Left ventricle myocardium inferior (tissue), 1 donor: ENCODE data around the gene SLC39A13. TPM values are rescaled to one million over a fixed set of nuclear protein-coding genes. Genes with fewer than 3 reads are reported as not detected.

Experiments
- DNase-seq: peaks from one replicate; pipeline ENCODE4 v3.0.0-alpha.2; 2020
- H3K27ac ChIP-seq: fragments of 200-600 bp; replicated peaks from 2 replicates; pipeline ENCODE4 v1.8.0; 2021
- H3K27me3 ChIP-seq: fragments of 200-600 bp; 2 replicates; pipeline ENCODE4 v1.8.0; 2021; ENCODE audit warnings: low read depth
- H3K36me3 ChIP-seq: fragments of 200-600 bp; 2 replicates; pipeline ENCODE4 v1.8.0; 2021
- H3K4me1 ChIP-seq: fragments of 200-600 bp; 2 replicates; pipeline ENCODE4 v1.8.0; 2021
- H3K4me3 ChIP-seq: fragments of 200-600 bp; 2 replicates; pipeline ENCODE4 v1.8.0; 2021; ENCODE audit warnings: mild to moderate bottlenecking, moderate library complexity
- H3K9me3 ChIP-seq: fragments of 200-600 bp; replicated peaks from 2 replicates; pipeline ENCODE4 v1.8.0; 2021
- CTCF ChIP-seq: fragments of 200-600 bp; IDR thresholded peaks from 2 replicates; pipeline ENCODE4 v1.8.0; 2021; ENCODE audit warnings: antibody characterized with exemption, mild to moderate bottlenecking, borderline replicate concordance
- intact Hi-C: fragments of 100-400 bp; cut with micrococcal nuclease; formaldehyde crosslinking; loops from one replicate; pipeline ENCODE4 v1.11.0; 2022
- total RNA-seq: library from RNA; stranded (reverse); fragmentation: NEBNext Ultra II Directional; extraction: Animal tissue kit (Norgen Biotek cat#: 25700); gene quantifications from one replicate; pipeline ENCODE4 v1.2.1, GENCODE V29; 2021
- donor health status: DM: no; HTN: yes; CAD: no; lungs with severe emphysema.

Gene SLC39A13
- total RNA-seq, 1 donor from 2014 or later = 36.5 TPM

- peak overlapping the region; percentile 87 for H3K27ac ChIP-seq
- no peaks in the 10 kb centered on the region for H3K9me3 ChIP-seq
- TF ChIP-seq CTCF = no peak
- no peaks in the 10 kb centered on the region for H3K36me3 ChIP-seq
- H3K27me3 ChIP-seq = no peaks in the 10 kb centered on the region
- DNase-seq = no peak
- H3K4me3 ChIP-seq = no peak overlapping the region
- intact Hi-C loops = no loop called here
- peaks cover 24% of the 10 kb centered on the region for H3K4me1 ChIP-seq
These were observed 18.0 kb upstream of the SLC39A13 start for GRCh38 chr11:47390422-47390760.

GRCh38 chr11:47391077-47391583, 17.3 kb upstream of the SLC39A13 start:
- no peaks in the 10 kb centered on the region for H3K9me3 ChIP-seq
- no peaks in the 10 kb centered on the region for H3K27me3 ChIP-seq
- H3K36me3 ChIP-seq = no peaks in the 10 kb centered on the region
- intact Hi-C loops = no loop called here
- peak overlapping the region; percentile 87 for H3K27ac ChIP-seq
- H3K4me1 ChIP-seq = peaks cover 25% of the 10 kb centered on the region
- H3K4me3 ChIP-seq = no peak overlapping the region
- TF ChIP-seq CTCF = no peak
- DNase-seq = peak; percentile 51

- no peaks in the 10 kb centered on the region for H3K9me3 ChIP-seq
- TF ChIP-seq CTCF = no peak
- intact Hi-C loops = no loop called here
- peak overlapping the region; percentile 87 for H3K27ac ChIP-seq
- no peaks in the 10 kb centered on the region for H3K27me3 ChIP-seq
- no peak overlapping the region for H3K4me3 ChIP-seq
- H3K36me3 ChIP-seq = no peaks in the 10 kb centered on the region
- DNase-seq = no peak
- peaks cover 25% of the 10 kb centered on the region for H3K4me1 ChIP-seq
These were observed 16.5 kb upstream of the SLC39A13 start for GRCh38 chr11:47391711-47392432.

GRCh38 chr11:47392546-47393162, 15.7 kb upstream of the SLC39A13 start:
- no peak for TF ChIP-seq CTCF
- Histone ChIP-seq H3K9me3 (no peaks in the 10 kb centered on the region), H3K4me3 (no peak overlapping the region), H3K27me3 (no peaks in the 10 kb centered on the region), H3K36me3 (no peaks in the 10 kb centered on the region), H3K27ac (peak overlapping the region; percentile 87), H3K4me1 (peaks cover 25% of the 10 kb centered on the region)
- intact Hi-C loops = no loop called here
- DNase-seq = no peak

GRCh38 chr11:47393163-47394049, 15.0 kb upstream of the SLC39A13 start:
- Histone ChIP-seq H3K36me3 (no peaks in the 10 kb centered on the region), H3K9me3 (no peaks in the 10 kb centered on the region), H3K4me1 (peaks cover 25% of the 10 kb centered on the region), H3K27ac (peak overlapping the region; percentile 87), H3K4me3 (peak overlapping the region; percentile 28), H3K27me3 (no peaks in the 10 kb centered on the region)
- intact Hi-C loops = no loop called here
- peak; percentile 47 for DNase-seq
- no peak for TF ChIP-seq CTCF
